HG03521 (cell line): ENCODE measurements around the gene TSHZ2.

Source experiments
- ATAC-seq: cut with Tn5 transposase; IDR thresholded peaks from one replicate; pipeline ENCODE4 v1.9.1; 2021; ENCODE audit warnings: mild to moderate bottlenecking, moderate library complexity; ENCODE audit not compliant: unreplicated experiment

Gene TSHZ2

GRCh38 chr20:52996130-52996529 lies 24.0 kb downstream of the TSHZ2 start:
- ATAC-seq = no peak

- no peak for ATAC-seq
These were observed 24.5 kb downstream of the TSHZ2 start for GRCh38 chr20:52996658-52997057.

GRCh38 chr20:52998268-52998667 lies 26.1 kb downstream of the TSHZ2 start:
- no peak for ATAC-seq

GRCh38 chr20:52999040-52999439 lies 26.9 kb downstream of the TSHZ2 start:
- no peak for ATAC-seq

- ATAC-seq = no peak
These were observed 29.5 kb downstream of the TSHZ2 start for GRCh38 chr20:53001498-53002301.

- ATAC-seq = no peak
These were observed 30.6 kb downstream of the TSHZ2 start for GRCh38 chr20:53002786-53003185.

GRCh38 chr20:53003420-53004154 lies 31.4 kb downstream of the TSHZ2 start:
- ATAC-seq = no peak

GRCh38 chr20:53004267-53004813 lies 32.2 kb downstream of the TSHZ2 start:
- no peak for ATAC-seq

- ATAC-seq = no peak
These were observed 38.0 kb downstream of the TSHZ2 start for GRCh38 chr20:53009979-53010735.

GRCh38 chr20:53011640-53012039 lies 39.5 kb downstream of the TSHZ2 start:
- ATAC-seq = no peak

GRCh38 chr20:53013183-53013582 lies 41.0 kb downstream of the TSHZ2 start:
- no peak for ATAC-seq

GRCh38 chr20:53013847-53014246 lies 41.7 kb downstream of the TSHZ2 start:
- ATAC-seq = no peak

- ATAC-seq = no peak
These were observed 43.9 kb downstream of the TSHZ2 start for GRCh38 chr20:53016071-53016470.

GRCh38 chr20:53016534-53017042 lies 44.4 kb downstream of the TSHZ2 start:
- no peak for ATAC-seq

GRCh38 chr20:53017206-53017605 lies 45.0 kb downstream of the TSHZ2 start:
- ATAC-seq = no peak

- ATAC-seq = no peak
These were observed 47.3 kb downstream of the TSHZ2 start for GRCh38 chr20:53019464-53019863.

GRCh38 chr20:53020376-53020775 lies 48.2 kb downstream of the TSHZ2 start:
- ATAC-seq = no peak

- ATAC-seq = no peak
These were observed 48.7 kb downstream of the TSHZ2 start for GRCh38 chr20:53020834-53021233.

GRCh38 chr20:53021934-53022333 lies 49.8 kb downstream of the TSHZ2 start:
- ATAC-seq = no peak

- ATAC-seq = no peak
These were observed 51.8 kb downstream of the TSHZ2 start for GRCh38 chr20:53023732-53024520.
